NCI-H460 (cell line): ENCODE results near the gene LIN9. TPM values are rescaled to one million over a fixed set of nuclear protein-coding genes. Genes with fewer than 3 reads are reported as not detected.
"Not testable (repeated sequence)": the region's sequence is repeated elsewhere in the genome, so short reads cannot be mapped to it uniquely, and the experiment has no call there.

ENCODE experiments used
- DNase-seq: peaks from one replicate; pipeline ENCODE4 v3.0.0-alpha.2; 2016; ENCODE audit warnings: low read depth; ENCODE audit errors: extremely low read depth
- total RNA-seq: library from RNA; depleted of rRNA; stranded (reverse); fragments of >200 nt; shearing (Covaris generic); gene quantifications from 2 replicates; pipeline ENCODE4 v1.2.3, GENCODE V29; 2014

The LIN9 gene
- total RNA-seq, 1 experiment from 2014 or later: 20.5 TPM

GRCh38 chr1:226217273-226217672 is 91.7 kb downstream of the LIN9 start:
- no peak for DNase-seq

DNA sequence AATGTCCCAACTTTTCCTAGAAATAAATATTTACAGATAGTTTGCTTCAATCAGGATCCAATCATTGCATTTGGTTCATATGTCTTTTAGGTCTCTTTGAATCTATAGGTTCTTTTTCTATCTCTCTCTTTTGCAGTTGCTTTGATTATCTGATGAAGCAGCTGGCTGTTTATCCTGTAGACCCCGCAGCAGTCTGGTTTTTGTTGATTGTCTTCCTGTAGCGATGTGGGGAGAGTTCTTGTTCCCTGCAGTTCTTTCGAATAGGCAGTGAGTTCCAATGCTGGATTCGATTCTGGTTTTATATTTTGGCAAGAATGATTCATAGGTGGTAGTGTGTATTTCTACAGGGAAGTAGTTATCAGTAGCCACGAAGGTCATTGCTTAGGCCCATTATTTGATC is 92.9 kb downstream of the LIN9 start:
- DNase-seq: no peak

DNA sequence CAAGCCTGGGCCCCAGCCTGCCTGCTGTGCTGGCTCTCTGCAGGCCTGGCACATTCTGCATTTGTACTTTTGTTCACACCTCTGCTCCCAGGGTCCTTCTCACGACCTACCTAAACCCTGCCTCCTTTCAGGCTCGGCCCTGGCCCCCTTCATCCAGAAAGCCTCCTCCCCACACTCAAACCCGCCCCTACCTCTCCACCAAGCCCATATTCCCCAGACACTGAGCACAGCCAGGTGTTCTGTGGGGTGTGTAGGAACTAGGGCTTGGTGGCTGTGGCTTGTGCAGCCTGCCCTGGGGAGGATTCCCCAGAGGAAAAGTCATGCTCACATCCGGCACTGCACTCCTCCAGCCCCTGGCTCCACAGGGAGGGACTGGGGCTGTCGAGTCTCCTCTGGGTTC is 93.7 kb downstream of the LIN9 start:
- no peak for DNase-seq

GRCh38 chr1:226212545-226212944 is 96.4 kb downstream of the LIN9 start:
- DNase-seq: no peak

DNA sequence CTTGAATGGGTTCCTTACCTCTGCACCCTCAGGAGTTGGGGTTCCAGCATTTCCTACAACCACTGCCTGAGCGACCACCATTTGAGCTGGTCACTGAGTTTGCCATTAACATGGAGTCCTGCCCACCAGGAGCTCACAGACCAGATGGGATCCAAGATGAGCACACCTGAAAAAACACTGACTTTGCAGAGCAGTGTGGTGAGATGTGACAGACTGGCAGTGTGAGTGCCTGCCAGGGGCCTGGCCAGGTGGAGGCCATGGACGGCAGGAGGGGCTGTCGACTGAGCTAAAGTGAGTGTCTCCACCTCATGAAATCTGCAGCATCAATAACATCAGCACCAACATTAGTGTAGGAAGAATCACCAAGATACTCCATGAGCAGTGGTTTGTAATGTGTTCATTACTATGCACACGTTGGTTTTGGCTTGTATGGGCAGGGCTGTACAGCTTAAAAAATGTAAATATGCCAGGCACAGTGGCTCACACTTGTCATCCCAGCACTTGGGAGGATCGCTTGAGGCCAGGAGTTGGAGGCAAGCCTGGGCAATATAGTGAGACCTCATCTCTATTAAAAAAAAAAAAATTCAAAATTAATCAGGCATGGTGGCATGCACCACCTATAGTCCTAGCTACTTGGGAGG is 97.7 kb downstream of the LIN9 start:
- DNase-seq: no peak

DNA sequence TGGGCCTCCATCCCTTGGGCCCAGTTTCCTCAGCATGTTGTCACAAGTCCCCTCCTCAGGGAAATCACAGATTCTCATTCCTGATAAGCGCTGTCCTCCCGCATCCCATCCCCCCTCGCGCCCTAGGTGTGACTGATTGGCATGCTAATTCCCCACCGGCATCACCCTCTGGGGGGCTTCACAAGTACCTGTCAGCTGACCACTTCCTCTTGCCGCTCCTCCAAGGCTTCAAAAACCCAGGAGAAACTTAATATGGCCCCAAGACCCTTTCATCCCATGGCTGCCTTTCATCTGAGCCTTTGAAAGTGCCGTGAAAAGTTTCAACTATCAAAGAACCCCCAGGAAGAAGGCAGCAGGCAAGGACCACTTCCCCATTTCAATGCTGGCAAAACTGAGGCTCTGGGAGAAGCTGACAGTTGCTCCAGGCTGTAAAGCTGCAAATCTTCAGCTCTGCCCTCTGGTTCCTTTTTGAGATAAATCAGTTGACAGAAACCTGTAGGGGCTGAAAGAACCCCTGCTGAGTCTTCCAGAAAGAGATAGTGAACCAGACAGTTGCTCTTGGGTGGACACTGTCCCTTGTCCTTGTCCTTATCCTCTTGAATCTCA is 98.3 kb downstream of the LIN9 start:
- DNase-seq: no peak

DNA sequence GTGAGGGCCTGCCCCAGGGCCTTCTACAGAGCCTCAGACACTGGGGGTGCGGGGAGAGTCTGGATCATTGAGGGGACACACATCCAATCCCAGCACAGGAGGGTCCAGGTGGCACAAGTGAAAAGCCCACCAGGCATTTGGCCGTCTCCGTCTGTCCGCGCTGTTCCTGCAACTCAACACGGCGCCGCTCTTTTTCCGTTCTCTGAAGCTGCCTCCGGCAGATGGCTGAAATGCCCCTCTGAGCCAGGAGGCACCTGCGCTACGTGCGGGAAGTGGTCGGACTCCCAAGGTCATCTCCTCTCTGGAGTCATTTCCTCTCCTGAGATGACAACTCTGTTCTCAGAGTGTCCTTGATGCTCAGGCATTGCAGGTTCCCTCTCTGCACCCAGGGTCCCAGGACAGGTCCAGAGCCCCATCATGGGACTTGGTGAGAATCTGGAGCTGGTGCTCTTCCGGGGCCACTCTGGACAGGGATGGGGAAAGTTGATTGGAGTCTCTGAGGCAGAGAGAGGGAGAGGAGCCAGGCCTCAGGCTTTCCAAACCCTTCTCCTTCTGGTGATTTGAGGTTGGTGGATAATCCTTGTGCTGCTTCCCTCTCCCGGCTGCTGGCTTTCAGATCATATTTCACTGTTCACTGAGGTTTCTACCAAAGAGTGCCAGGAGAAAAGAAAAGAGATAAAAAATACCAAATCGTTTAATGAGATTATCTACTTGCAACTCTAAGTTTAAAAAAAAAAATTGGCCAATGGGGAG is 99.5 kb downstream of the LIN9 start:
- no peak for DNase-seq

DNA sequence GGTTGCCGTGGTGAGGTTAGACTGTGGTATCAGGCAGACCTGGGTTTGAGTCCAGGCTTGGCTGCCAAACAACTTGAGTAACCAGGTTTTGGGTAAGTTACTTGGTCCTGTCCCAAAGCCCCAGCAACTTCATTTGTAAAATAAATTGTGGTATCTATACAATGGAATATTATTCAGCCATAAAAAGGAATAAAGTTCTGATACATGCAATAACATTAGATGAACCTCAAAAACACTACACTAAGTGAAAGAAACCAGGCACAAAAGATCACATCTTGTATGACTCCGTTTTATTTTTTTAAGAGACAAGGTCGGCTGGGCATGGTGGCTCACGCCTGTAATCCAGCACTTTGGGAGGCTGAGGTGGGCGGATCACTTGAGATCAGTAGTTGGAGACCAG is 101.9 kb downstream of the LIN9 start:
- DNase-seq: no peak

DNA sequence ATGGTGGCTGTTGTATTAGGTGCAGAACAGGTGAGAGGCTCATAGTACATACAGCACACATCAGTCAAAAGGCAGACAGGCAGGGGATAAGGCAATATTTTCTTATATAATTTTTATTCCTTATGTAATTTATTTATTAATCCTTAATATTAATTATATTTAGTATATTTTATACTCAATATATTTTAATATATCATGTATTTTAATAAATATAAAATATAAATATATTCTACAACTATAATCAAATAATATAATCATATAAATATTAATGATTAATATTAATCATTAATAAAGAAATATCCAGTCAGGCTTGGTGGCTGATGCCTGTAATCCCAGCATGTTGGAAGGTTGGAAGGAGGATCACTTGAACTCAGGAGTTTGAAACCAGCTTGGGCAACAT is 104.8 kb downstream of the LIN9 start:
- no peak for DNase-seq

- no peak for DNase-seq
These were observed 105.3 kb downstream of the LIN9 start for GRCh38 chr1:226203655-226204054.

DNA sequence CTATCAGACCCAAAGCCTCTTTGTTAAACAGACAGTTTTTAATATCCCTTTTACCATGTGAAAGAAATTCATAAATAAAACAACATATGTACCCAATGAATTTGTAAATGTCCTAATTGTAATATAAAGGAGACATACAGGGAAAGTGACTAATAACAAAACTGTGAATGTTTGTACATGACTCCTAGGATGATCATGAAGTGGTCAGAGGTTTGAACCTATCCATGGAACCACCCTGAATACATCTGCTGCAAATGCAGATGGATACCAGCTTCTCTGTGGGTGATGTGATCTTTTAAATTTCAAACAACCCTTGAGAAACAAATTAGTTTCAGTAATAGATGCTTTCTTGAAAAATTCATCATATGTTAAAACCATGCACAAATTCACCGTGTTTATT is 105.7 kb downstream of the LIN9 start:
- DNase-seq: no peak

- DNase-seq: not testable (repeated sequence)
These were observed 106.3 kb downstream of the LIN9 start for GRCh38 chr1:226202666-226203065.

DNA sequence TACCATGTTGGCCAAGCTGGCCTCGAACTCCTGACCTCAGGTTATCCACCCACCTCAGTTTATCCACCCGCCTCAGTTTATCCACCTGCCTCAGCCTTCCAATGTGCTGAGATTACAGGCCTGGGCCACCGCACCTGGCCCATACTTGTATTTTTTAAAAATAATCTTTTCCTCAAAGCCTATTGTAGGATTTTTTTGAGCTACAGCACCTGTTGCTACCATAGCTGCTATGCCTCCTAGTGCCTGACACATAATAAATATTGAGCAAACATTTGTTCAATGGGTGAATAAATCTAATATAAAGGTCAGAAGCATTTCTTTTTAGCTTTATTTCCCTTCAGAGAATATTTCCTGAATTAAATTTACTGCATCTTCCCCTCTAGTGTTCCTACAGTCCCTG is 106.7 kb downstream of the LIN9 start:
- DNase-seq: no peak

- peak; percentile 30 for DNase-seq
These were observed 107.9 kb downstream of the LIN9 start for GRCh38 chr1:226201029-226201593.

GRCh38 chr1:226199971-226200370 is 109.0 kb downstream of the LIN9 start:
- DNase-seq: no peak

GRCh38 chr1:226195144-226195543 is 113.8 kb downstream of the LIN9 start:
- DNase-seq: no peak

DNA sequence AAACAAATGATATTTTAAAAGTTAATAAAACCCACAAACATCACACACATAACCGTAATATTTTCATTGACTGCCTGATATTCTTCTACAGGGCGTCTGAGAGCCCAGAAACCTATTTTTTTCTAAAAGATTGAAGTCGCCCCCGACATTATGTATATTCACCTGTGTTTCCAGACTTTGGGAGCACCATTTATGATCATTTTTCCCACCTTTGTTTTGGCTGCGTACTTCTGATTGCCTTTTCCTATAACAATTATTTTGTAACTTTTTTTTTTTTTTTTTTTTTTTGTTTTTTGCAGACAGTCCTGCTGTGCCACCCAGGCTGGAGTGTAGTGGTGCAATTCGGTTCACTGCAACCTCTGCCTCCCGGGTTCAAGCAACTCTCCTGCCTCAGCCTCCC is 121.6 kb downstream of the LIN9 start:
- no peak for DNase-seq

GRCh38 chr1:226187019-226187322 is 122.0 kb downstream of the LIN9 start:
- no peak for DNase-seq

- DNase-seq: peak; percentile 84
These were observed 122.6 kb downstream of the LIN9 start, which contains the start of gene ACBD3 for GRCh38 chr1:226186124-226187018. ACBD3 (minus strand) TSS chr1:226186741; CDS start chr1:226186675, 66 bp downstream.

DNA sequence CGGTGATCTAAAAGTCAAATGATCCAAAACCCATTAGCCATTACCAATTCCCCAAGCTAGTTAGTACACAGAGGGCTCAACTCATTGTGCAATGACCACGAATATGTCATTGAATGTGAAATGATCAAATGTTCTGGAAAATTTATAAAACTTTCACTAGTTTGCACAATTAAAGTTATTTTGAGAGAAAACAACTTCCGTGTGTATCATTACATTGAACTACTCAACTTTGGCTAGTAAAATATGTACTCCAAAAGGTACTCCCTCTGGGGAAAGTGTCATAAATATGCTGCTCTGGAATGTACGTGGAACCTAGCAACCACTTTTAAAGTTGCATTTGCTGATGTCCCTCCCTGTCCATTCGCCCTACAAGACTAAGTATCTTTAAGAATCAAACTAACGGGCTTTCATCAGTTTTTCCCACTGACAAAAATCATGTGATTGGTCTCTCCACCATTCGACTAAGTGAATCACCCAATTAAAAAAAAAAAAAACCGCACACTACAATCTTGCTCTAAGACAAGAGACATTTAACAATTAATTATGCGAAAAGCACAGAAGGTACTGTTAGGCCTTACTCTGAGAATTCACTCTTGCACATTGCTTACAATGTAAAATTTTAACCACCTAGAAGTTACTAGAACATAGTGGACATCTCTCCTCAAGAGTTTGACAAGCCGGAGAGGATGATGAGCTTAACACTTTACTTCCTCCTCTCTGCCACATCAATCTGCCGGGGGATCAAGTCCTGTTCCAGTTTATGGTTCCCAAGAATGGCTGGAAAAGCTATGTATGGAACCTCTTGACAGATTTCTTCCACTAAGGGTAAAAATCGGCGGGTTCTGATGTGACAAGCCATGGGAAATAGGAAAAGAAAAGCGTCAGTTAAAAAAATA is 123.6 kb downstream of the LIN9 start:
- no peak for DNase-seq
